ENCODE measurements around the gene PPT1.
"Not testable (repeated sequence)": the region's sequence is repeated elsewhere in the genome, so short reads cannot be mapped to it uniquely, and the experiment has no call there.

The PPT1 gene

GRCh38 chr1:40042341-40042740 lies 54.7 kb downstream of the PPT1 start:
- no peak for DNase-seq (ENCODE audit: extremely low read depth, low read depth)
- TF ChIP-seq, protein P1, sequence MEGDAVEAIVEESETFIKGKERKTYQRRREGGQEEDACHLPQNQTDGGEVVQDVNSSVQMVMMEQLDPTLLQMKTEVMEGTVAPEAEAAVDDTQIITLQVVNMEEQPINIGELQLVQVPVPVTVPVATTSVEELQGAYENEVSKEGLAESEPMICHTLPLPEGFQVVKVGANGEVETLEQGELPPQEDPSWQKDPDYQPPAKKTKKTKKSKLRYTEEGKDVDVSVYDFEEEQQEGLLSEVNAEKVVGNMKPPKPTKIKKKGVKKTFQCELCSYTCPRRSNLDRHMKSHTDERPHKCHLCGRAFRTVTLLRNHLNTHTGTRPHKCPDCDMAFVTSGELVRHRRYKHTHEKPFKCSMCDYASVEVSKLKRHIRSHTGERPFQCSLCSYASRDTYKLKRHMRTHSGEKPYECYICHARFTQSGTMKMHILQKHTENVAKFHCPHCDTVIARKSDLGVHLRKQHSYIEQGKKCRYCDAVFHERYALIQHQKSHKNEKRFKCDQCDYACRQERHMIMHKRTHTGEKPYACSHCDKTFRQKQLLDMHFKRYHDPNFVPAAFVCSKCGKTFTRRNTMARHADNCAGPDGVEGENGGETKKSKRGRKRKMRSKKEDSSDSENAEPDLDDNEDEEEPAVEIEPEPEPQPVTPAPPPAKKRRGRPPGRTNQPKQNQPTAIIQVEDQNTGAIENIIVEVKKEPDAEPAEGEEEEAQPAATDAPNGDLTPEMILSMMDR (IDR thresholded peaks at IDR 0.05; ENCODE audit: low read depth, low read length) = no peak

DNA sequence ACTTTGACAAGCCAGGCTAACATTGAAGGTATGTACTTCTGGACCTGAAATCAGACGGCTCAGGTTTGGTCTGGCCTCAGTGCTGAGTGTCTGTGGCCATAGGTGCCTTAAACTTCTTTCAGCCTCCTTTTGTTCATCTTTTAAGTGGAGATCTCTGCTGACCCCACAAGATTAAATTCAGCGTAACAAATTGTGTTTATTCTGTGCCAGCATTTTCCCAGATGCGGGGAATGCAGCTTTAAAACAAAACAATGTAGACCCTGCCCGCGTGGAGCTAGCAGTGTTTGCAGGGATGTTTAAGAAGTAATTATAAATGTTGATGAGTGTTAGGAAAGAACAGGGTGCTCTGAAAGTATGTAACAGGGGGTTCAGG lies 55.6 kb downstream of the PPT1 start:
- TF ChIP-seq, protein P1 (IDR thresholded peaks at IDR 0.05; ENCODE audit: low read depth, low read length) = no peak
- no peak for DNase-seq (ENCODE audit: extremely low read depth, low read depth)

DNA sequence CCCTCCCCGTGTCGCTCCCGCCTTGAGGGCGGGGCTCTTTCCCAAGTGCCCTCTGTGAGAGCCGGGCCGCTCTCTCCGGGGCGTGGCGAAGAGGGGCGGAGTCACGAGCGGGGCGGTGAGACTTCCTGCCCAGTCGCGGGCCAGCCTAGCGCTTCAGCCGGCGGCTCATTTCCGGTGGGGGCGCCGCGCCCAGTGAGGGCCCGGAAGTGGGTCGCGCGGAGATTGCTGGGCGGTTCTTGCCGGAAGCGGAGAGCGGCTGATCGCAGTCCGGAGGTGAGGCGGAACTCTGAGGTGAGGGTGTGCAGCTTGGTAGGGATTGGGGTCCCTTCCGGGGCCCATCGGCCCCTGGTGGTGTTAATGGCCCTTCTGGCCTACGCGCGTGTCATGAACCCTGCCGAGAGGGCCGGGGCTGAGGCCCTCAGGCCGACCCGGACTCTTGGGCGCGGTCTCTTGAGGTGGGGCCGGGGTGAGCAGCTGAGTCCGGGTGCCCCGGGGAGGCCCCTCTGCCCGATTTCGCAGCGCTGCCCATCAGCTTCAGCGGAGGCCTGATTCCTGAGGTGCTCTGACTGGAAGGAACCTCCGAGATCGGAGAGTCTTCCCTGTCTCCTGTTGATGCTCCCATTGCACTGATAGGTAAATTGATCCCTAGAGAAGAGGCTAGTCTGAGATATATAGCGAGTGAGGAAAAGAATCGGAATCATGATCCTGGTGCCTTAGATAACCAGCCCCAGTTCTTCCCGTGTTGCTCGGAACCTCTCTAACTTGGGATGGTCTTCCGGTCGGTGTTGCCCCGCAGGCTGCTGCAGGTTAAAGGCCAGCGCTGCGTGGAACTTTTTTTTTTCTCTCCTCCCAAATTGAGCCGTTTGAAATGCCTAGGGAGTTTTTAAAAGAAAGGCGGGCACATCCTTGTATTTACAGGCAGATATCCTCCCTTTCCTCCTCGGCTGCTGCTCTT lies 56.3 kb downstream of the PPT1 start, which contains the start of gene CAP1:
CAP1 (plus strand) TSS at position 219 of the 955 bp plus-strand sequence. CDS start 18,618 bp downstream, outside the sequence.
- TF ChIP-seq, protein P1 (IDR thresholded peaks at IDR 0.05; ENCODE audit: low read depth, low read length) = no peak
- DNase-seq (ENCODE audit: extremely low read depth, low read depth) = peak; percentile 98

- TF ChIP-seq, protein P1 (IDR thresholded peaks at IDR 0.05; ENCODE audit: low read depth, low read length) = no peak
- peak; percentile 79 for DNase-seq (ENCODE audit: extremely low read depth, low read depth)
Observed at GRCh38 chr1:40039757-40040510, 57.1 kb downstream of the PPT1 start.

GRCh38 chr1:40039245-40039756 lies 57.8 kb downstream of the PPT1 start:
- TF ChIP-seq, protein P1 (IDR thresholded peaks at IDR 0.05; ENCODE audit: low read depth, low read length) = no peak; the same call in 1 of the 2 replicates
- no peak for DNase-seq (ENCODE audit: extremely low read depth, low read depth)

GRCh38 chr1:40038697-40039096 lies 58.4 kb downstream of the PPT1 start:
- DNase-seq (ENCODE audit: extremely low read depth, low read depth) = no peak
- TF ChIP-seq, protein P1 (IDR thresholded peaks at IDR 0.05; ENCODE audit: low read depth, low read length) = no peak

GRCh38 chr1:40037254-40037653 lies 59.8 kb downstream of the PPT1 start:
- not testable (repeated sequence) for DNase-seq (ENCODE audit: extremely low read depth, low read depth)

Data from AG09319 (cell line).